ENCODE results near the gene KRTAP25-1.

Gene KRTAP25-1, protein sequence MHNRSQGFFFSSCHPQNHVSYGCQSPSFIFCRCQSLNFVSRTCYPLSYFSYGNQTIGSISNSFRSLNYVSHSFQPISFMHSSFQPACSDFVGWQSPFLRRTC

GRCh38 chr21:30289215-30289614, at the start of gene KRTAP25-1:
Gene KRTAP25-1 (minus strand): TSS chr21:30289514. CDS start chr21:30289490, 24 bp downstream.
- DNase-seq: no peak

DNA sequence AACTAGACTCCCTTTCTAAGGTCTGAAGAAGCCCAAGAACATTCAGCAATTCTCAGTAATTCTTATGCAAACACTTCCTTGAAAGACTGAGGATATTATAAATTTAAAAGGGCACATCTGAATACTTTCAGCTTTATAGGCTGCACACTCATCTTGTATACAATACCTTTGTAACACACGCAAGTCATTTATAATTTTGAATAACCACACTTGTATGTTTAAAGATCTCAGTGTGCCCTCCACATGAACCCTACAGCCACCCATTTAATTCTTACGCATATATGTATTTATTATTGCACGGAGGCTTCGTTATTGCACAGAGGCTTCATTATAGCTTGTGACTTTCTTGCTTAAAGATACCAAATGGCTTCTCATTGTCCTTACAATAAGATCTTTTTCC, 49.4 kb upstream of the KRTAP25-1 start:
- DNase-seq: no peak

DNA sequence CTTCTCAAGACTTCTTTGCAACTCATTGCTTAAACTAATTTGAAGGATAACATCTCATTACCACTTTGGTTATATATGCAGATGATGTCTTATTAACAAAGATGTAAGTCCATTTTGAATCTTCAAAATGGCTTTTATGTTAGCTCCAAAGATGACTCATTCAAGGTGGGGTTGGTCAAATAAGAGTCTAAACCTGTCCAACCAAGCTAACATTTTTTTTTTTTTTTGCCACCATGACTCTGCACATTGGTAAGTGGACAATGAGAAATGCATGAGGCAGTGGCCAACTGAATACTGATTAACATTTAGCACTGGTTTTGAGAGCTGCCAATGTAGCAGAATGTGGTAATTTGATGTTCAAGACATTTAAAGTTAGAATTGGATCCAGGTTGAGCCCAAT, 48.5 kb upstream of the KRTAP25-1 start:
- no peak for DNase-seq

- no peak for DNase-seq
Measured at GRCh38 chr21:30337276-30337744, 48.0 kb upstream of the KRTAP25-1 start, which contains the start of gene KRTAP27-1. Gene KRTAP27-1 (minus strand): TSS chr21:30337694. CDS start chr21:30337668, 26 bp downstream.

GRCh38 chr21:30336596-30336995, 47.3 kb upstream of the KRTAP25-1 start:
- no peak for DNase-seq

DNA sequence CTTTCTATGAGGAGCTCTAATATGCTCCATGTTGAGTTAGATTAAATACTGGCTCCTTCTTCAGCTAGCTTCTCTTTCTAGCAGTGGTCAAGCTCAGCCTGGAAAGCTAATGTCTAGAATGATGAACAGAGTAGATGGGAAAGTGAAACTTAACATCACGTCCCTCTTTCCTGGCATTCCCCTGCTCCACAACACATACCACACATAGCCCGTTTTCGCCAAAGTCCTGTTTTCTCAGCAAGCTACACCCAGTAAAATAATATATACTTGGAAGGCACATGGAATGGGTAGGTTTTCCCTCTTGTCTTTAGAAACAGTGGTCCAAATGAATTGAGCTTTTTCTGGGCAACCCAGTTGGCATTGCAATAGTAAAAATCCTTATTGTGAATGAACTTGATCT, 44.4 kb upstream of the KRTAP25-1 start:
- no peak for DNase-seq

DNA sequence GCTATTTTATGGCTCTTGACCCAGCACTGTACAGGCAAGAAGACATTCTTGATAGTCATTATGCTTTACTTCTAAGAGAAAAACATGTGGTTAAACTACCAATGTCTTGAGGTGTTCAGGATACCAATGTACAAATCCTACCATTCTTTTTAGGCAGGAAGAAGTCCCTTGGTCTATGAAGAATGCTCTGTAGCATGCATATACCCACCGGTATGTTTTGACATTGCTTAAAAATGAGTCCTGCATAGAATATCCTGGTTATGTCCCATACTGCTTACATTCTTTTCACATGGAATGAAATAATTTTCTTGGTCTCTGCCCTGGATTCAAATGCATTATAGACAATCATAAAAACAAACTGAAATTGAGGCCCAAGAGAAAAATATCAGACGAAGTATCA, 43.4 kb upstream of the KRTAP25-1 start:
- DNase-seq: no peak

- DNase-seq: no peak
Measured at GRCh38 chr21:30329203-30329875, 40.0 kb upstream of the KRTAP25-1 start.

- DNase-seq: no peak
Measured at GRCh38 chr21:30326390-30326789, 37.1 kb upstream of the KRTAP25-1 start.

- no peak for DNase-seq
Measured at GRCh38 chr21:30320215-30320614, 30.9 kb upstream of the KRTAP25-1 start, which contains the start of gene KRTAP26-1. Gene KRTAP26-1 (minus strand): TSS chr21:30320315. CDS start chr21:30320035, 280 bp downstream.

DNA sequence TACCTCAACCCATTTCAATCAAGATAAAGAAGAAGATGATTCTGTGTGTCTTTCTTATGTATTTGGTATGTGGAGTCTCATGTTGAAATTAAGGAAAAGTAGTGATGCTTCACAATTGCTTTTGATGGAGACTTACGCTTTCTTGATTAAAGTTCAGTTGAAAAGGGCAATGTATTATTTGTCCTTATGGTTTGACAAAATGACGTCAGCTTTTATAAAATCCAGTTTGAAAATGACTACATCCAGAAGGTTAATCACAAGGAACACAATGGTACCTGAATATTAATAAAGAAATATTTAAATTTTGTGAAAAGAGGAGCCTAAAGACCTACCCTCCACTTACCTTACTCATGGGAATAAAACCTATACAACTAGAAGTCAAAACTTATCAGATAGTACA, 26.4 kb upstream of the KRTAP25-1 start:
- DNase-seq: no peak

DNA sequence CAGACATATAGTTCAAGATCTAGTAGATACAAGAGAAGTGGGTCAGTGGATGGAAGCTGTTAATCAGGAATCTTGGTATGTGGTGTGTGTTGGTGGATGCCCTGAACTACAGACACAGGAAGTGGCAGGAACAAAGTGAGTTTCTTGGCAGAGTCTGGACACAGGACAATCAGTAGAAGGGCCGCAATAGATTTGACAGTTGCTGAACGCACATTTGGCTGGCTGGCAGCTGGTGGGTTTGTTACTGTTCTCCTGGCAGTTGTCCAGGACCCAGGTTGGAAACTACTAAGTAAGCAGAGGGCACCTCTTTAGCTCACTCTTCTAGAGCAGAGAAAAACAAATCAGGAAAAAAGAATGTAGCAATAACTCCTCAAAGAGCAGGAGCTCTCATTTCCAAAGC, 17.6 kb upstream of the KRTAP25-1 start:
- no peak for DNase-seq

GRCh38 chr21:30305136-30305535, 15.8 kb upstream of the KRTAP25-1 start:
- DNase-seq: no peak

- DNase-seq: no peak
Measured at GRCh38 chr21:30282850-30283249, 6.5 kb downstream of the KRTAP25-1 start, which contains the start of gene KRTAP24-1. Gene KRTAP24-1 (minus strand): TSS chr21:30282950. CDS start chr21:30282932, 18 bp downstream.

DNA sequence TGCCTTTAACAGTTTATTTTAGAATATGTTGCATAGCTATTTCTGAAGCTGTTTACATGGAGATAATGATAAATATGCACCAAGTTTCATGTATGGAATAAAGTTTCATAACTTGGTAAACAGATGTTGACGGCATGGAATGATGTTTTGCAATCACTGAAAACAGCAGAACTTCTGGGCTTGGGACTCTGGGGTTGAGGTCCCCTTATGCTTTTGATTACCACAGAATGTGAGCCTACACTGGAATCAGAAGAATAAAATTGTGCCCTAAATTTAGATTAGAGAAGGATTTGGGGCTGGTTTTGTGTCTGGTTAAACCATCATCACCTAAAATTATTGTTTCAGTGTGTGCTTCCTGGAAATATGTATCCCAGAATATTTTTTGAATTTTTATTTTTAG, 17.7 kb downstream of the KRTAP25-1 start:
- DNase-seq: no peak

- DNase-seq: no peak
Measured at GRCh38 chr21:30271156-30271555, 18.2 kb downstream of the KRTAP25-1 start.

- DNase-seq: no peak
Measured at GRCh38 chr21:30269803-30270530, 19.3 kb downstream of the KRTAP25-1 start.

DNA sequence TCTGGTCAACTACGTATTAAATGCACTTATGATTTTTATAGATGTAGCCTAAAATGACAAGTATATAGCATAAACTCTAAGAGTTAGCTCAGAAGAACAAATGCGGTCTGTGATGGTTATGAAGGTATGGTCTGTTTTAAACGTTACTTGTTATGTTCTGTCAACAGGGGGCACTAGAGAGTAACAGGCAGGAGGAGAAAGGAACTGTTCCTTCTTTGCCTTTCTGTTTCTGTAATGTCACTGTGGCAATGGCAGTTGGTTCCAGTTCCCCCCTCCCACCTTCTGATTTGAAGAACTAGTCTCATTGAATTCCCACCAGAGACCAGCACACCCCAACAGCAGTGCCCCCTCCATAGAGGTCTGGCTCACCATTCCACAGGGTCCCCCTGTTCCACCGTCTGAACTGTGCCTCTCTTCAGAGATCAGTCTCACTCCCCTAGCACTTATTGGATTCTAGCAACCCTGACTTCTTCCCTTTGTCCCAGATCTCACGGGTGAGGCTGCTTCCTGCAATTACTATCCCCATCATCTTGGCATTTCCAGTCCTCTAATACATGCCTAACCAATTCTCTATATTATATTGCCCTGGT, 20.6 kb downstream of the KRTAP25-1 start:
- DNase-seq: peak; percentile 41

- DNase-seq: no peak
Measured at GRCh38 chr21:30257773-30258172, 31.5 kb downstream of the KRTAP25-1 start.

GRCh38 chr21:30256100-30256499, 33.2 kb downstream of the KRTAP25-1 start:
- DNase-seq: no peak

DNA sequence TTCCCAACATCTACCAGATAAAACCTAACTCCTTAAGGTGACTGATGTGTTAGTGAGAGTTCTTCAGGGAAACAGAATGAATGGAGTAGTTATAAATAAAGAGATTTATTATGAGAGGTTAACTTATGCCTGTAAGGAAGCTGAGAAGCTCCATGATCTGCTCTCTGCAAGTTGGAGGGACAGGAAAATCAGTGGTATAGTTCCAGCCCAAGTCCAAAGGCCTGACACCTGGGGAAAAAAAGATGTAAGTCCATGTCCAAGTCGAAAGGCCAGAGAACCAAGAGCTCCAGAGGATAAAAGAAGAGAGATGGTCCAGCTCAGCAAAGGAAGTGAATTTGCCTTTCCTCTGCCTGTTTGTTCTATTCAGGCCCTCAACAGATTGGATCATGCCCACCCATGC, 33.6 kb downstream of the KRTAP25-1 start:
- DNase-seq: no peak

DNA sequence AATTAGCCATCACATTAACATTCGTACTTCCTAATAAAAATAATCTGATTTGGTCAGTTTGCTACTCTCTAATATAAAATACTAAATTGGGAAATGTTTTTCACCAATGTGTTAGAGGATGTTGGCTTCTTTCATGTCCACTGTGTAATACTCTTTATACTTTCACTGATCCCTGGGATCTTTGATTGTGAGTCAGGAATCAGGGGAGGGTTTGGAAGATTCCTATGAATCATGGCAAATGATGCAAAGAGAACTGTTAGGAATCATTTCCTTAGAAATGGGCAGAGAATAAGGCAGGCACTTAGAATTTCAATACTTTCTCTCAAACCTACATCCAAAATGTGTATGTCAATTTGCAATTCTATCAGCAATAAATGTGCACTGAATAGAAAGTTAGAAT, 37.5 kb downstream of the KRTAP25-1 start:
- no peak for DNase-seq

DNA sequence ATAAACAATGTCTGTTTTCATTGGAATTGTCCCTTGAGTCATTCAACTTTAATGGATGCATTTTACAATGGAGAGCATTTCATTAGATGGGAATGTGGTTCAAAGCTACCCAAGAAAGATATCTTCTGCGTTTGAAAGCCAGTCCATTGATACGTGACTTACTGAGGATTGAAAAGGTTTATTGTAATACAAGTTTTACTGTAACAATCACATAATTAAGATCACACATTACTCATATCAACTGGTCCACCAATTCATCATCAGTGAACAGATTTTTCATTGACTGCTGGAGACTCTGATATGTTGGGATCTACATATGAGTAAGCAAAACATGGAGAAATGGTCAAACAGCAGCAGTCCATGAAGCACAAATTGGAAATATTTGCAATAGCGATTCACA, 39.4 kb downstream of the KRTAP25-1 start:
- DNase-seq: no peak

Data from MV-4-11 (cell line).